Measurements from ENCODE around the gene SLC16A13. TPM values are rescaled to one million over a fixed set of nuclear protein-coding genes. Genes with fewer than 3 reads are reported as not detected.

SLC16A13 gene
- total and polyA plus RNA-seq, 10 of the 15 experiments (the other 5 are each of a cell fraction or from before 2014, with no cell fraction given): 0.34 to 12.1 (median 3.3) TPM

DNA sequence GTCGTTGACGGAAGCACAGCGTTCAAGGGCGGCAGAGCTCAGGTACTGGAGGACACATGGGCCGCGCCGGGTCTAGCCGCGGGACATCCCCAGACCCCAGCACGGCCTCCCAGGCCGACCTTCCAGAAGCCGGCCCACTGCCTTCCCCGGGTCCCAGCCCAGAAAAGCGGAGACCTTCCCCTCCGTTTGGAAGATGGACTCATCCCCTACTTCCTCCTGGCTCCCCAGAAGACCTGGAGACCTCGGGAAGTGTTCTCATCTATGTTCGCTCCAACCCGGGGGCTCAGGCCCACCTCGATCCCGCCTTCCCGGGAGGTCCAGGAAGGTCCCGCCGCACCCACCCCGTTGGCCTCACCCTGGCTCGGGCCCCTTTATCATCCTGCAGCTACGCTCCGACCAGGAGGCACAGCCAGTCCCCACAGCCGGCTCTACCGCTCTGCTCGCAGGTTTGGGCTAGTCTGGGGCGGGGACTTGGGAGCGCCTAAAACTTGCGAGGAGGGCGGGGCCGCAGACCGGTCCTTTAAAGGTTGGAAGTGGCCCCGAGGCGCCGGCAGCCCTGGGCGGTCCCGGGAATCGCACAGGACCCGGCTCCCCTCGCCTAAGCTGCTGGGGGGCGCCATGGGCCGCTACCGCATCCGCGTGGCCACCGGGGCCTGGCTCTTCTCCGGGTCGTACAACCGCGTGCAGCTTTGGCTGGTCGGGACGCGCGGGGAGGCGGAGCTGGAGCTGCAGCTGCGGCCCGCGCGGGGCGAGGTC is 40.1 kb upstream of the SLC16A13 start, which contains the start of gene ALOX12 (continued):
- TF ChIP-seq TAF1 (IDR thresholded peaks at IDR 0.05; ENCODE audit: borderline replicate concordance, low read depth, low read length): no peak

- no peak overlapping the region for H3K4me2 ChIP-seq (ENCODE audit: control insufficient read depth, insufficient read depth)
- H3K9ac ChIP-seq (ENCODE audit: control insufficient read depth, insufficient read depth, low read length): no peak overlapping the region
- no peaks in the 10 kb centered on the region for H3K27me3 ChIP-seq (replicated peaks in 1 of 2; ENCODE audit: control insufficient read depth in 2 of 2, insufficient read depth in 2 of 2, low read length in 1 of 2)
- in situ Hi-C loops (cut with MboI): no loop called here
- ChIA-PET SMC1A (ENCODE audit: uncharacterized antibody, unreplicated experiment) (no interaction called here), CTCF (interaction anchor here (0.5 to 0.8 kb wide), 5 partner anchors 8 to 195 kb away, joined by 3 to 4 read pairs (median 3); no protein-coding TSS in a partner anchor), POLR2A (no interaction called here), RAD21 (ENCODE audit: unreplicated experiment) (no interaction called here)
- no peak overlapping the region for H2AFZ ChIP-seq (ENCODE audit: control insufficient read depth, low read depth, low read length)
- ATAC-seq (no peak), DNase-seq (ENCODE audit: low read depth, low spot score) (no peak), FAIRE-seq (no peak)
- H3K9me3 ChIP-seq (replicated peaks; ENCODE audit: control insufficient read depth, insufficient read depth, low read length): no peaks in the 10 kb centered on the region
- H3K4me3 ChIP-seq: no peak overlapping the region
- WGBS (ENCODE audit: insufficient coverage, insufficient replicate concordance, low lambda C conversion rate, missing lambda C conversion rate): 96% methylated on average over 46 of the region's 58 CpGs
- intact Hi-C loops (cut with micrococcal nuclease; ENCODE audit: unreplicated experiment): no loop called here
- no peaks in the 10 kb centered on the region for H4K20me1 ChIP-seq (ENCODE audit: control insufficient read depth, insufficient read depth)
- peaks cover under 1 to 11% of the 10 kb centered on the region in 2 experiments; a peak in 3 of 4 replicates for H3K36me3 ChIP-seq (ENCODE audit: control insufficient read depth in 2 of 2, insufficient read depth in 2 of 2, low read length in 1 of 2)
- H3K79me2 ChIP-seq (ENCODE audit: control insufficient read depth, insufficient read depth, low read length): no peaks in the 10 kb centered on the region
- TF ChIP-seq POLR2A (IDR thresholded peaks at IDR 0.05; ENCODE audit: low read depth, low read length) (0 out of 2 replicates have a peak, but pooled peaks have one; percentile 14), BACH1 (IDR thresholded peaks at IDR 0.05; ENCODE audit: borderline replicate concordance) (no peak), RAD51 (IDR thresholded peaks at IDR 0.05) (no peak)
- TF ChIP-seq, protein P1, sequence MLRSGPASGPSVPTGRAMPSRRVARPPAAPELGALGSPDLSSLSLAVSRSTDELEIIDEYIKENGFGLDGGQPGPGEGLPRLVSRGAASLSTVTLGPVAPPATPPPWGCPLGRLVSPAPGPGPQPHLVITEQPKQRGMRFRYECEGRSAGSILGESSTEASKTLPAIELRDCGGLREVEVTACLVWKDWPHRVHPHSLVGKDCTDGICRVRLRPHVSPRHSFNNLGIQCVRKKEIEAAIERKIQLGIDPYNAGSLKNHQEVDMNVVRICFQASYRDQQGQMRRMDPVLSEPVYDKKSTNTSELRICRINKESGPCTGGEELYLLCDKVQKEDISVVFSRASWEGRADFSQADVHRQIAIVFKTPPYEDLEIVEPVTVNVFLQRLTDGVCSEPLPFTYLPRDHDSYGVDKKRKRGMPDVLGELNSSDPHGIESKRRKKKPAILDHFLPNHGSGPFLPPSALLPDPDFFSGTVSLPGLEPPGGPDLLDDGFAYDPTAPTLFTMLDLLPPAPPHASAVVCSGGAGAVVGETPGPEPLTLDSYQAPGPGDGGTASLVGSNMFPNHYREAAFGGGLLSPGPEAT (IDR thresholded peaks at IDR 0.05; ENCODE audit: low read depth): no peak
- no TSS peak for BruUV-seq (replicated peaks)
- H3K4me1 ChIP-seq (ENCODE audit: control insufficient read depth, insufficient read depth, low read length): no peaks in the 10 kb centered on the region
- H3K27ac ChIP-seq (ENCODE audit: control insufficient read depth, insufficient read depth): no peak overlapping the region
These were observed 39.4 kb upstream of the SLC16A13 start for GRCh38 chr17:6996256-6997011.

Measured in GM12878 (cell line).